Activated CD4-positive, alpha-beta T cell treated with anti-CD3 and anti-CD28 coated beads for 24 hours (primary cell): ENCODE results near the gene MAP2K4.

Experiments used
- DNase-seq, 2 donors: peaks; one replicate each; pipeline ENCODE4 v3.0.0-alpha.2; 2020; ENCODE audit warnings: low read depth in 2 of 2

Gene MAP2K4

DNA sequence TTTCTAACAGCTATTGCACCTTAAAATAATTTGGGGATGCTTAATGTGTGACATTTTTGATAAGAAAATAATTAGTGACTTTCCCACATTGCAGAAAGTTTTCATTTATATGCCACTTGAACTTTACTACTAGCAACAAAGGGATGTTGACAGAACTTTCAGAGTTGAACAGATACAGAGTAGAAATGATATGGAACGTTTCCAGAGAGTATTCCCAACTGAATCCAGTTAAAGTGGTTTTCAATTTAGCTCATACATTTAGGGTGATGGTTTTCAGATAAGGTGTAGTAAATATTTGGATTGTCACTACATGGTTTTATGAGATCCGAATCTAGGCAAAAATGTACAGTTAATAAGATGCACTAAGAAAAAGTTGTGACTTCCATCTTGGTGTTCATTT lies 17.3 kb downstream of the MAP2K4 start:
- DNase-seq = no peak

DNA sequence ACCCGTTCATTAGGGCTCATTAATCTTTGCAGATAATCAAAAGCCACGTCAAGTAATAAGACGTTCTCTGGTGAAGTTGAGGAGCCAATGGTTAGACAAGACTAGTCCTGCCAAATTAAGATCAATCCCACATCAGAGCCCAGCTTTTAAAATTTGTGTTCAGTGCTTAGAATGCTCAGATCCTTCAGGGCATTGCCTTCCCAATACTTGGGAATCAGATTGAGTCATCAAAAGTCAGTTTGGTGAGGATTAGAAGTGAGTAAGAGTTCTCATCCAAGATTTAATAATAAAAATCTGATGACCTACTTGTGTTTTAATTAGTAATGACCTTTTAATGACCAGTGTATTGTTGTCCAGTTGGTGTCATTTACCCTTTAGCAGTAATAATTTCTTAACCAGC lies 19.8 kb downstream of the MAP2K4 start:
- DNase-seq = no peak

DNA sequence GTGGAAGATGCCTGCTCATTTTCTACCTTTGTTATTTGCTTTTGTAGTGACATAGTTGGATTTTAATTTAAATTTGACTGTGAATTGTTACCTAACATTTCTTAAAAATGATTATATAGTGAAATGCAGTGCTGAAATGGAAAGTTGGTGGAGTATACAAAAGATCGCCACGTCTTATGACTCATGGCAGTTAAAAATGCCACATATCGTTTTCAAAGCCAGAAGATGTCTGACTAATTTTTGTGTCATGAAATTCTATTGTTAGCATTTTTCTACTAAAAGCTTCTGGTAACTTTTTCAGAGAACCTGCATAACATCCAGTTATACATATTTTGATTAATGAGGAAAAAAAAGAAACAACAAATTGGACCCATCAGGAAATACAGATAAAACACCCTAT lies 20.6 kb downstream of the MAP2K4 start:
- DNase-seq = no peak

DNA sequence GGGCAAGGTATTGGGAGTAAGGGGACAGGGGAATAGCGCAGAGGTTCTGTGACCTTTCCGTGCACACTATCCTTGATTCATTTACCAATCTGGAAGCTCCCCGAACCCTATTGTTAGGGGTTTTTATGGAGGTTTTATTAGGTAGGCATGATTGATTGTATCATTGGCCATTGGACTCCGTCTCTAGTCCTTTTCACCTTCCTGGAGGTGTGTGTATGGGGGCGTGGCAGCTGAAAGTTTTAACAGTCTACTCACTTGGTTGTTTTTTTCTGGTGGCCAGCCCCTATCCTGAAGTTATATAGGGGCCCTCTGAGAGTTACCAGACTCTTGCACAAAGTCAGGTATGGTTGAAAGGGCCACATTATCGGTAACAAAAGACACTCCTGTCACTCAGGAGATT lies 23.0 kb downstream of the MAP2K4 start:
- no peak for DNase-seq

DNA sequence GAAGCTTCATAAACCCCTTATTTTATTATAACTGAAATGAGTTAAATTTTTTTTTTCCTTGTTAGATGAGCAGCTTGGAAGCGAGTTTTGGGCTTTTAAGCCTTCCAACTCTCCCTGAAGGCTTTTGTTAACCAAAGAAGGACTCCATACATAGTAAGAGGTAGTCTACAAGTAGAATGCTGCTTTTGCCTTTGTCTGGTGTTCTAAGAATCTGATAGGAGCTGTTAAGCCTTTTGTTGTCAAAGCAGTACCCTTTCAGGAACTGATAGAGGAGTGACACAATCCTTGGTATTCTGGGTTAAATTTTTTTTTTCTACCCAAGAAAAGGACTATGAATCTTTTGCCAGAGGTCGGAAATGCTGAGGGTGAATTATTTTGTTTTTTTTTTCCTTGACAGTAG lies 26.1 kb downstream of the MAP2K4 start:
- no peak for DNase-seq

DNA sequence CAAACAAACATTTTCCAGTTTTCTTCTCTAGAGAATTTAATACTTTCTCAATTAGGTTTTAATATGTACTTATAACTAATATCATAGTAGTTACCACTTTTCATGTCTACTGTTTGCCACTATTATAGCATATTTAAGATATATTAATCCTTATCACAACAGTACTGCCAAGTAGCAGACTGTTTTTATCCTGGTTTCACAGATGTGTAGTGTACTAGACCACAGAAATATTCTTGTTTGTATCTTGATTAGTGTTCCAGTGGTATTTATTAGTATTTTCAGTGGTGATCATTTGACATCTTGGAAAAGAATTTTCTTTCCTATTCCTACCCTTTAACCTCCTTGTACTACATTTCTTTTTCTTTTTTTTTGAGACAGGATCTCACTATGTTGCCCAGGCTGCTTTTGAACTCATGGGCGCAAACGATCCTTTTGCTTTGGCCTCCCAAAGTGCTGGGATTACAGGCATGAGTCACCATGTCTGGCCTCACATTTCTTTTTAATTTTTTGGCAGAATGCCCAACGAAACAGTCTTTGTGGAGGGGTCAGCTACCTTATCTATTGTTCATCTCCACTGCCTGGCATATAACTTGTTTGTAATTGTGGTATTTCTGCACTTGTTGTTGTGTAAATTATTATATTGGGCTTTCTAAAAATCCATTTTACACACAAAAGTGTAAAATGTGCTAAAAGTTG lies 27.2 kb downstream of the MAP2K4 start:
- no peak for DNase-seq

DNA sequence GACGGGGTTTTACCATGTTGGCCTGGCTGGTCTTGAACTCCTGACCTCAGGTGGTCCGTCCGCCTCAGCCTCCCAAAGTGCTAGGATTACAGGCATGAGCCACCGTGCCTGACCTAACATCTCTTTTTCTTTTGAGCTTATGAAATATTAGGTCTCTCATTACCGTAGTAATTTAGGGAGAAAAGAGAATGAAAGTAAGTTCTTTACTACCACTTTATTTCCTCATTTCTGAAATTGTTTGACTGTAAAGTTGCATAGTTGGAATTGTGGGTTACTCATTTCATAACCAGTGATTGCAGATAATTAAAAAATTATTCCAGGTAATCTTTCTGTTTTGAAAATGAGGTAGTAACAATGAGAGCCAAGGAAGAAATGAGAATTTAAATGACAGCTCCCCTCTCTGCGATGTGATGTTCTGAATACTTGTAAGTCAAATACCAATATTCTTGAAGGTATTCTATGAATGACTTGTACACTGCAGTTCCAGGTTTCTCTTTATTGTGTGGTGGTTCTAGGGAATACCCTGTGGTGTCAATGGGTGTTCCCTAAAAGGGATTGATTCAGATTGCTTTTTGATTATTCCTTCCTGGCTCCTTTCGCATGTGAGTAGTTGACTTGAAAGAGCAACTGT lies 28.3 kb downstream of the MAP2K4 start:
- DNase-seq = no peak

DNA sequence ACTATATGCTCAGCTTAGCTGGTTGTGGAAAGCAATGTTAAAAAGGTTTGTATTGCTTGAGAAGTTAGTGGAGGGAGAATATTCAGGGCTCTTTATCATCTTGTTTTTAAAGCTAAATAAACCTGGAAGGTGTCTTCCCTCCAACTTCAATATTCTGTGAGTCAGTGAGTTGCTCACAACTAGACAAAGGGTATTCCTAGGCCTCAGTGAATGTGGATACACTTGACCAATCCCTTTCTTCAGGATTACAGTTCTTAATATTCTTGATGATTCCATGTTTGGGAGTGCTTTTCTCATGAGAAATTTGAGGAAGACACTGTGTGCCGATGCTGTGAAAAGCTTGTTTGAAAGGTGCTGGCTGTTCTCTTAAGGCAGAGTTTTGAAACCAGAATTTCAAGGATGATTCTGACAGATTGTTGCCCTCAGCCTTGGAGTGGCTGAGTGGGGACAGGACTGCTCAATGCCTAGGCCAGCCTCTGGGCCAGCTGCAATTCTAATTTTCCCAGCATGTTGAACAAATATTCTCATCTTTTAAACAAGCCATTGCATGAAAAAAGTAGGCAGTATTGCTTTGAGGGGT lies 30.1 kb downstream of the MAP2K4 start:
- no peak for DNase-seq

DNA sequence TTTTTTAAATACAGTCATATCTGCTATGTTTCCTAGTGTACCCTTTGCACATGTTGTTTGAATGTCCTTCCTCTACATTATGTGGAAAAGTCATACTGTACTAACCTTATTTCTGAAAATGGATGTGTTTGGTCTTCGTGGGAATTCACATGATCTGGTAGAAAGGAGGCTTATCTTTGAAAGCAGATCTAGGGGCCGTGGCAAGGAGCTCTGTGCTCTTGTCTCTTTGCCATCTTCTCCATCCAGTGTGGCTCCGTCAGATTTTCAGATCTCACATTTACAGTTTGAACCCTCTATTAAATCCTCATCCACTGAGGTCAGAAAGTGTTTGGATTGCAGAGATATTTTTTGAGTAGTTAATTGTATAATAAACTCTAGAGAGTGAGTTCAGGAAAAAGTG lies 32.9 kb downstream of the MAP2K4 start:
- DNase-seq = no peak

DNA sequence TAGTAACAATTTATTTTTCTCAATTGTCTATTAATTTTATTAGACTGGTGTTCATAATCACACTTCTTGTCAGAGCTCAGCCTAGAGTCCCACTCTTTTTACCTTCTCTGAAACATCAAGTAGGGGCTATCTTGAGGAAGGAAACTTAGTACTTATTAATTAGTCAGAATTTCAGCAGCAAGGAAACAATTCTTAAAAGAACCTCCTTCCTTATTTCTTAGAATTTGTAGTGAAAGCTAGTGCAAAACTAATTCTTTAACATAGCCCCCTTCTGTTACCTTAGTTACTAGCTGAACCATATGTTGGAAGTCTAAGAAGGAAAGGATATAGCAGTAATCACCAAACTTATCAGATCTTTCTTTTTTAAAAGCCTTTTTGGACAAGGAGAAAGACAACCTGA lies 35.2 kb downstream of the MAP2K4 start:
- DNase-seq = no peak

DNA sequence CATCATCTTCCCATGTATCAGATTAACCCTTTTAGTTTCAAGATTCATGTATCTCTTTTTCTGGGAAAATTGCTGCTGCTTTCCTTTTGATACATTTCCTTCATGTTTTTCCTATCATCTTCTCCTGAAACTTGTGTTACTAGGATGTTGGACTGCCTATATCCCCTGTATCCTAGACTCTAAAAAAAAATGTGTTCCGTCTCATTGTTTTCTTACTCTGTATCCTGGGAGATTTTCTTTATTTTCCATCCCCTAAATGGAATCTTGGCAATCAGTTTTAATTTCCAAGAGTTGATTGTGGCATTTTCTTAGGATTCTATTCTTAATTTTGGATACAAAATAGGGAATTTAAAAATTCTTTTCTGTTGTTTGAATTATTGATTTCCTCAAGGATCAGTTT lies 36.8 kb downstream of the MAP2K4 start:
- no peak for DNase-seq

DNA sequence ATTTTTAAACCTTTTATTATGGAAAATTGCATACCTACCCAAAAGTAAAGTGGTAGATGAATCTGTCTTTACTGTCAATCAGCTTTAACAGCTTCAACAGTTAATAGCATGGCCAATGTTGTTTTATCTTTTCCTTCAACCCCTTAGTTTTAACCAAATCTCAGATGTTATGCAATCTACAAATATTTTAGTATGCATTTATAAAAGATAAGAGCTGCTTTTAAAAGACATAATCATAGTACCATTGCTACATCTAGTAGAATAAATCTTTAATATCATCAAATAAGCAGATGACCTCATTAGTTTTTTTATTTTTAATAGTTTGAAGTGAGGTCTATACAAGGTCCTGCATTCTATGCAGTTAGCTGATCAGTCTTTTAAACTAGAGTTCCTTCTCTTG lies 37.9 kb downstream of the MAP2K4 start:
- DNase-seq = no peak

DNA sequence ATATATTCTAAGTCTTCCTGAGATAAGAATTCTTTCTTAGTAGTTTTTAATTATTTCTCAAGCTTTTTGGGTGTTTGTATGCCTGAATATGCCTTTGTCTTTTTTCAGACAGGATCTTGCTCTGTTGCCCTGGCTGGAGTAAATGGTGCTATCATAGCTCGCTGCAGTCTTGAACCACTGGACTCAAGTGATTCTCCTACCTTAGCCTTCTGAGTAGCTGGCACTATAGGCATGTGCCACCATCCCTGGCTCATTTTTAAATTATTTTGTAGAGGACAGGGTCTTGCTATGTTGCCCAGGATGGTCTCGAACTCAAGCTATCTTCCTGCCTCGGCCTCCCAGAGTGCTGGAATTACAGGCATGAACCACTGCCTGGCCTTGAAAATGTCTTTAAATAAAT lies 41.6 kb downstream of the MAP2K4 start:
- DNase-seq = no peak

DNA sequence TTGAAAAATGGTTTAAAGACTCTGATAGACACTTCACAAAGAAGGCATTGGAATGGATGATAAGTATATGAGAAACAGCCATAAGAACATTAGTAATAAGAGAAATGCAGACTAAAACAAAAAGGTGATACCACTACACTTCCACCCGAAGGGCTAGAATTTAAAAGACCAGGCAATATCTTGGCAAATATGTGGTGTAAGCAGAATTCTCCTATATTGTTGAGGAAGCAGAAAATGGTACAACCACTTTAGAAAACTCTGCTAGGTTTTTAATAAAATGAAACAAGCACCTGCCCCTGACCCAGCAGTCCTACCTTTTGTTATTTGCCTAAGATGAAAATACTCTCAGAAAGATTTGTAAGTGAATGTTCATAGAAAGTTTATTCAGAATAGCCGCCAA lies 43.7 kb downstream of the MAP2K4 start:
- DNase-seq = no peak

DNA sequence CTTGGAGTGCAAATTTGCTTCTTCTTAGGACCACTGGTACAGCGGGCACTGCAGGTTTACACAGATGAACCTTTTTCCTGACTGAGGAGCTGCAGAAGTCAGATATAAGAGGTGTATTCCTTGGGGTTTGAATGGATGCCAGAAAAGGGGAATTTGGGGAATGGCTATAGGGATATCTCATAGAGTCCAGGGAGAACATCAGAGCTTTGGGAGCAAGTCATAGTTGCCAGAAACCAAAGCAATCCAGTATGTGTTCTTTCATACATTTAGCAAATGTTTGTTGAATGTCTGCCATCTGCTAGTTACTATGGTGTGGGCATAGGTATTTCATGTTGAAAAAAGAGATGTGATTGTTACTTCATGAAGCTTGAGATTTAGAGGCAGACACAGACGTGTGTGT lies 46.8 kb downstream of the MAP2K4 start:
- DNase-seq = no peak

DNA sequence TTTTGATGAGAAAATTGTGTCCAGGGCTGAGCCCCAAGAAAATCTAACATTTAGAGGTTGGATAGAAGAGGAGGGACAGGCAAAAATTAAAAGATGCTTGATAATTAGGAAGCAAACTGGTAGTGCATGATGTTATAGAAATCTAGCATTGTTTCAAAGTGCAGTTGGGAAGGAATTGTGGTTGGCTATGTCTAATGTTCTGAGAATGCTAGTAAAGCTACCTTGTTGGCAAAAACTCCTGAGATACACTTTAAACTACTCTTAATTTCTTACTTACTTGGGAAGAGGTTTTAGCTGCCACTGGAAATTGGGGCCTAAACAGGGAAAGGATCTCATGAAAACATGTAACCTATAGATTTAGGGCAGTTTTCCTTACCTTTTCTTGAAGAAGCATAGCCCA lies 48.3 kb downstream of the MAP2K4 start:
- no peak for DNase-seq

DNA sequence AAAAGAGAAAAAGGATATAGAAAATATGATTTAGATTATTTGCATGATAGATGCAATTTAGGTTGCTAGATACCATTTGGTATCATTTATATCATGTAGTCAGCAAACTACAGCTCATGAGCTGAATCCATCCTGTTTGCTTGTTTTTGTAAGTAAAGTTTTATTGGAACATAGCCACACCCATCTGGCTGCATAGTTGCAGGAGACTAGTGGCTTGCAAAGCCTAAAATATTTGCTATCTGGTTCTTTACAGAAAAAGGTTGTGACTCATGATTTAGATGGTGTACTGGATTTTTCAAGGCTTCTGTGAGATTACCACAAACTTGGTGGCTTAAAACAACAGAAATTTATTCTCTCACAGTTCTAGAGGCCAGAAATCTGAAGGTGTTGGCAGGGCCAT lies 49.9 kb downstream of the MAP2K4 start:
- no peak for DNase-seq

DNA sequence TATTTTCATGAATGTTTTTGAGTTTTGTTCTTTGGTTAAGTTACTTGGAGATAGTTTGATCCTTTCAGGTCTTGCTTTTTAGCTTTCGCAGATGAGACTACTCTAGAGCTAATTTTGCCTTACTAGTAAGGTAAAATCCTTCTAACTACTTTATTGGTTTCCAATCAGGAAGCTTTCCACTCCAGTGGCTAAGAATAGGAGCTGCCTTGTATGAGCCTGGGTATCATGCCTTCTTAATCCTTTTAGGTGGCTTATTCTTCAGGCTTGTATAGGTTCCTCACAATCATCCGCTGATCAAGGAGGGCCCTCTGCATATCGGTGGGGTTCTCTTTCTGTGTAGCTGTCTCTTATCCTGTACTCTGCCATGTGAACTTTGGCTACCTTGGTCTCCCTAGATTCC lies 53.7 kb downstream of the MAP2K4 start:
- DNase-seq = no peak

DNA sequence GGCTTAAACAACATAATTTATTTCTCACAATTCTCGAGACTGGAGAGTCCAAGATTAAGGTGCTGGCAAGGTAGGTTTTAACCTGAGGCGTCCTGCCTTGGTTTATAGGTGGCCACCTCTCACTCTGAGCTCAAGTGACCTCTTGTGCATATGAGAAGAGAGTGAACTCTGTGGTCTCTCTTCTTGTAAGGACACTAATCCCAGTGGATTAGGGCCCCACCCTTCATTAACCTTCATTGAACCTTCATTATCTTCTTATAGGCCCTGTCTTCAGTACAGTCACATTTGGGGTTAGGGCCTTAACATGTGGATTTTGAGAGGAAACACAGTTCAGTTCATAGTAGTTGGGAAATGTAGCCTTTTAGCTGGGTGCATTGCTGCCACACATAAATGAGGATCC lies 57.1 kb downstream of the MAP2K4 start:
- DNase-seq = no peak

DNA sequence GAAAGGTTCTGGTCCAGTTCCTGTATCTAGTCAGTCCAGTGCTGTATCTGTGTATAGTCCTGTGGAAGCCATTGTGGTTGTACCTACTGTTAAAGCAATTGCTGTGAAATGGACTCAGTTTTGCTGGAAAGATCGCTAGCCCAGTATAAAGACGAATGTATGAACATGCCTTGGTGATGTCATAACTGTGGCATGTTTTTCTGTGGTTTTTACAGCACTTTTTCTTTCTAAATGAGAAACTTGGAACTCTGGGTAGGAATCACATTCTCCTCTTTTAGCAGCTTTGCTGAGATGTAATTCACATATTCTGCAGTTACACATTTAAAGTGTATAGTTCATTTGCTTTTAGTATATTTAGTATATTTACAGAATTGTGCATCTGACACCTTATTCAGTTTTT lies 58.1 kb downstream of the MAP2K4 start:
- DNase-seq = no peak

DNA sequence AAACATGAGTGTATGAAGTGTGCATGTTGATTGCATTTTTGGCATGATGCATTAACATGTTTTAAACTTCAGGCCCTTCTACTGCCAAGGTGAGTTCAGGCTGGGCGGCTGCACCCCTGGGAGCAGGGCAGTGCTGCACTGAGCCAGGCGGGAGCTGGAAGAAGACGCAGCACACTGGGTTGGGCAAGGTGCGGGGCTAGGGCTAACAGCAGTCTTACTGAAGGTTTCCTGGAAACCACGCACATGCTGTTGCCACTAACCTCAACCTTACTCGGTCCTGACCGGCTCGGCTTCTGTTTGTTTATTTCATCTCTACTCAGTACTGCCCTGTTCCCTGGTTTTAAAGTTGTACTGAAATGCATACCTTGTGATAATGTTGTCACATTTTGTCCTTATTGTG lies 61.0 kb downstream of the MAP2K4 start:
- DNase-seq = no peak

DNA sequence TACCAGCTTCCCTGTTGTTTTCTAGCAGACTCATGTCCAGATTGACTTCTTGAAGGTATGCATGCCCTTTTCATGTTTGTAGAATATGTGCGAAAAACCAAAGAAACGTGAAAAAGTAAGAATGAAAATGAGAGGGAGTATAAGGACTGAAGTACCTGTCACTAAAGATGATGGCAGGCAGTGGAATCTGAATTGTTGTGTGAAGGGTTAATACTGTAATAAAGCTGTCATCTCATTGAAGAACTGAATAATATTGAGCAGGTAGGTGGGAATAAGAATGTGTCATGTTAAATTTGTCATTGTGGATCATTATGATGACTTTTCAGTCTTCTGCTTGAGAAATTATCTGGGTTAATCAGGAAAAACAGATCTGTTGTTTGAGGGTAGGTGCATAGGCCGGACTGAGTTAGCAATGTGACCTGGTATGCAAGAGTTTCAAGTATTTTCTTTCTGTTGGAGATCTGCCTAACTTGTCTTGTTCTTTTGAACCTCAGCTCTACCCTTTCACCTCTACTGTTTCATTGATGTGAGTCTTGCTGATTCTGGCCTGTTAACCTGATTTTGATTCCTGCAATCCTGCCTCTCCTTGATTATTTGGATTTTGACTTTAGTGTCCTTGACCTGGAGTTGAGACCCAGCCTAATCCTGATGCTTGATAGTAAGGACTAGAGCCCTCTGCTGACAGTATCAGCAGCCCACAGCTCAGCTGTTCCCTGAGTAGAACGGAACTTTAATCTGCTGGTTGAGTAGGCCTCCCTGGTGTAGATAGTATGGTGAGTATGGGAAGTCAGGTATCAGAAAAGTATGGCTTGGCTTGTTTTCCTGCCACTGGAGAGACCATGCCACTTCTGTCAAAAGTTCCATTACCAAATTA lies 64.6 kb downstream of the MAP2K4 start:
- no peak for DNase-seq

DNA sequence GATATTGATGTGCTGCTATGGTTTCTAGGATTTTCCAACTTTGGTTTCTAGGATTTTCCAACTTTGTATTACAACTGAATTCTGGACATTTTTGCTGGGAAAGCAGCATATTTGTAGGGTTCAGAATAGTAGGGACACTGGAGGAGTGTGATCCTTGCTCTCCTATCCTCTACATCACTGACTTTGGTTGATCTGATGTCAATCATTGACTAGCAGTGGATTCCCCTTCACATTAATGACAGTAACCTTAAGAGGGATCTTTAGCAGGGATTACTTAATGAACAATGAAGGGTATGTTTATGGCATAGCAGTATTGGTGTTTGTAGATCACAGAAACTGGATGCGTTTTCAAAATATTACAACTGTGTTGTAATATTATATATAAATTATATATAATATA lies 67.4 kb downstream of the MAP2K4 start:
- no peak for DNase-seq
